ENCODE measurements around the gene C14orf132.
A peak's percentile ranks its signal among the peaks of the same experiment; 100 is the strongest.

C14orf132 gene

DNA sequence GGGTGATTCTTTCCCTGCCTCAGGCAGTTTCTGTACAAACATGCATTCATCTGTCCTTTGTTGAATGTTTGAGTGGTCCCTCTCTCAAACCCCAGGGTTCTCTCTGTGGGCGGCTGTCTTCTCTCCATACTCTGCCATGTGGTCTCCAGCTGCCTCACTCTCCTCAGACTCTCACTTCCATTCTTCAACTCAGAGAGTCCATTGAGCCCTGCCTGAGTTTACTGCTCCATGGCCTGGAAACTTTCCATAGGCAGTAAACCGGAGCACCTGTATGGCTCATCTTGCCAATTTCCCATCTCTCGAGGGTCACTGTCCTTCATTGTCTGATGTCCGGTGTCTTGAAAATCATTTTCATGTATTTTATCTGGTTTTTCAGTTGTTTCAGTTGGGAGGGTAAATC lies 11.3 kb downstream of the C14orf132 start:
- H3K4me3 ChIP-seq (ENCODE audit: control insufficient read depth, low read depth, low read length): no peak overlapping the region
- TF ChIP-seq, protein P1, sequence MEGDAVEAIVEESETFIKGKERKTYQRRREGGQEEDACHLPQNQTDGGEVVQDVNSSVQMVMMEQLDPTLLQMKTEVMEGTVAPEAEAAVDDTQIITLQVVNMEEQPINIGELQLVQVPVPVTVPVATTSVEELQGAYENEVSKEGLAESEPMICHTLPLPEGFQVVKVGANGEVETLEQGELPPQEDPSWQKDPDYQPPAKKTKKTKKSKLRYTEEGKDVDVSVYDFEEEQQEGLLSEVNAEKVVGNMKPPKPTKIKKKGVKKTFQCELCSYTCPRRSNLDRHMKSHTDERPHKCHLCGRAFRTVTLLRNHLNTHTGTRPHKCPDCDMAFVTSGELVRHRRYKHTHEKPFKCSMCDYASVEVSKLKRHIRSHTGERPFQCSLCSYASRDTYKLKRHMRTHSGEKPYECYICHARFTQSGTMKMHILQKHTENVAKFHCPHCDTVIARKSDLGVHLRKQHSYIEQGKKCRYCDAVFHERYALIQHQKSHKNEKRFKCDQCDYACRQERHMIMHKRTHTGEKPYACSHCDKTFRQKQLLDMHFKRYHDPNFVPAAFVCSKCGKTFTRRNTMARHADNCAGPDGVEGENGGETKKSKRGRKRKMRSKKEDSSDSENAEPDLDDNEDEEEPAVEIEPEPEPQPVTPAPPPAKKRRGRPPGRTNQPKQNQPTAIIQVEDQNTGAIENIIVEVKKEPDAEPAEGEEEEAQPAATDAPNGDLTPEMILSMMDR (conservative IDR thresholded peaks at IDR 0.05; ENCODE audit: control insufficient read depth, insufficient read depth, low read depth, low read length): no peak
- DNase-seq (ENCODE audit: low read depth): no peak

DNA sequence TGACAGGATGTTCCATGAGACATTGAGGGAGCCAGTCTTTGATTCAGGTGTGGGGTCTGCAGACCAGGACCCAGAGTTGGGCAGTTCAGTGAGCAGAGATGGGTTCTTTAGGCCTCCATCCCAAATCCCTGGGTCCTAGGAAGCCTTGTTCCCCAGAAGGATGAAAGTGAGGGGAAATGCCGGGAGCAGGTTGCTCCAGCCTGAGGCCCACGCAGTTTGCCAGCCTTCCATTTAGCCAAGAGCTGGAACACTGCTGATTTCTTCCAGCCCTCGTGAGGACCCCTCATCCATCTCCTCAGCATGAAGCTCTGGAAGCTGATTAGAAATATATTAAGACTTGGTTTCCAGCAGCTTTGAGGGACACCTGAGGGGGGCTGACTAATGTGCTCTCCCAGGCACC lies 12.1 kb downstream of the C14orf132 start:
- no peak for DNase-seq (ENCODE audit: low read depth)
- TF ChIP-seq, protein P1 (conservative IDR thresholded peaks at IDR 0.05; ENCODE audit: control insufficient read depth, insufficient read depth, low read depth, low read length): no peak
- H3K4me3 ChIP-seq (ENCODE audit: control insufficient read depth, low read depth, low read length): no peak overlapping the region

DNA sequence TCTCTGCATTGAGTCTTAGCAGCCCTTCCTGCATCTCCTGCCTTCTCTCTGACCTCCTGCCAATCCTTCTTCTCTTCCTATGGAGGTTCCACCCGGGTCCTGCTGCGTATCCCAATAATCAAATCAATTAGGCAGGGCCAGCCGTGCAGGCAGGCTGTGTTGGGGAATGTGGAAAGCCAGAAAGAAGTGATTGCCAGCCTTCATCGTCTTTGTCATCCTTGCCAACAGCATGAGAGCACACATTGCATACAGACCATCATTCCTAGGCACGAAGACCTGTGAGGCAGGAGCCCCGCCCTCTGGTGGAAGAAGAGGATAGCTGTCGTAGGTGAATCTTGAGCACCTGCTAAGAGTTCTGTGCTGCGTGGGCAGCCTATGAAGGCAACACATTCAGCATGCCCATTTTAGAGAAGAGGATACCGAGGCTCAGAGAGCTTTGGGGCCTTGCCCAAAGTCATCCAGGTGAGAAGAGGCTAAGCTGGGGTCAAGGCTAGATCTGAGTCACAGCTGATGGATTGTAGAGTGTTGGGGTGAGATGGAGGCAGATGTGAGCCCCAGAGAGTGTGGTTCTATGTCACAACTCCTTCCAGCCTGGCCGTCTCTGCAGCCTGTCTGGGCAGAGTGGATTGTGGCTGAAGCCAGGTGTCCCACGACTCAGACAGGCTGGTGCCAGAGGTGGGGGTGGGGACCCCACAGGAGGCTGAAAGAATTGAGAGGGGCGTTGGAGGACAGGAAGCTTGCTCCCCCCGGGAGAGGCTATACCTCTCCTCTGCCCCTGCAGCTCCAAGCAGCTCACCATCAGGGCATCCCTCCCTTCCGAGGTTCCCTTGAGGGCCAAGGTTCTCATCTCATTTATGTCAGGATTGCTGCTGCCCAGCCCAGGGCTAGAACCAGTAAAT lies 12.7 kb downstream of the C14orf132 start:
- DNase-seq (ENCODE audit: low read depth): no peak
- TF ChIP-seq, protein P1 (conservative IDR thresholded peaks at IDR 0.05; ENCODE audit: control insufficient read depth, insufficient read depth, low read depth, low read length): peak; percentile 6
- H3K4me3 ChIP-seq (ENCODE audit: control insufficient read depth, low read depth, low read length): no peak overlapping the region

DNA sequence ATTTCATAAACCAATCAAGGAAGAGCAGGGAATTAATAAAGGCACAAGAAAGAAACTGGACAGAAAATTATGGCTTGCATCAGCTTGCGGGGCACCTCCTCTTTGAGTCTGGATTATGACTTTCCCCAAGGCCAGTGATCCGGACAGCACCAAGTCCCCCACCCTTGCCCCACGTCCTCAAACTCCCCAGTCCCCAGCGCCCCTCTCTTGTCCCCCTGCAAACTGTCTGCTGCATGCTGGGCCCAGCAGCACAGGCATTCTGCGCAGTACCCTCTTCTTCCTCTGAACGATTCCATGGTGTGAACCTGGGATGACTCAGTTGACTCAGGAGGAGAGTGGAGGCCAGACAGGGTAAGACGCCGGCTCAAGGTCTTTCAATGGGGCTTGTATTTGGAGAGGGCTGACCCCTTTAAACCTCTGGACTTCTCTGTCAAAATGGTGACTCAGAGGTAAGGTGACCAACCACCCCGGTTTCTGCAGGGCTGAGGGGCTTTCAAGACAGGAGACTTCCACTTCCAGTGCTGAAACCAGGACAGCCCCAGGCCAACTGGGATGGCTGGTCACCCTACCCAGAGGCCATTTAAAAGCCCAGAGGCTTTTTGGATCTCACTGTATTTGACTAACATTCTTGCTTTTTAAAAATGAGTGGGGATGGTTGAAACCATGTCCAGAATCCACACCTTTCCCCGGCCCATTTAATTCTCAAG lies 13.5 kb downstream of the C14orf132 start:
- TF ChIP-seq, protein P1 (conservative IDR thresholded peaks at IDR 0.05; ENCODE audit: control insufficient read depth, insufficient read depth, low read depth, low read length): no peak
- no peak overlapping the region for H3K4me3 ChIP-seq (ENCODE audit: control insufficient read depth, low read depth, low read length)
- peak; percentile 43 for DNase-seq (ENCODE audit: low read depth)

DNA sequence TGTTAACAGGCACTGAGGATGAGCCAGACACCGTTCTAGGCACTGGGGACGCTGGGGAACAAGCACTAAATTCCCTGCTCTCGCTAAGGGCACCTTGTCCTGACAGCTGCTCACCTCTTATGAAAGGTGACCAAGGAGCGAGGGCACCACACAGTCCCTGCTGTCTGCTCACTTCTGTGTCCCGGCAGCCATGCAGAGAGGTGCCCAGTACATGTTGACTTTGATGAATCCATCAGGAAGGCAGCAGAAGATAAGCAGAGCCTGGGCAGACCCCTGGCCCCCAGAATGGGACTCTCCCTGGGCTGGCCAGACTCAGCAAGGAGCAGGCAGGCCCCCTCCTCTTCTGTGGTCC lies 14.1 kb downstream of the C14orf132 start:
- DNase-seq (ENCODE audit: low read depth): no peak
- TF ChIP-seq, protein P1 (conservative IDR thresholded peaks at IDR 0.05; ENCODE audit: control insufficient read depth, insufficient read depth, low read depth, low read length): no peak
- no peak overlapping the region for H3K4me3 ChIP-seq (ENCODE audit: control insufficient read depth, low read depth, low read length)

DNA sequence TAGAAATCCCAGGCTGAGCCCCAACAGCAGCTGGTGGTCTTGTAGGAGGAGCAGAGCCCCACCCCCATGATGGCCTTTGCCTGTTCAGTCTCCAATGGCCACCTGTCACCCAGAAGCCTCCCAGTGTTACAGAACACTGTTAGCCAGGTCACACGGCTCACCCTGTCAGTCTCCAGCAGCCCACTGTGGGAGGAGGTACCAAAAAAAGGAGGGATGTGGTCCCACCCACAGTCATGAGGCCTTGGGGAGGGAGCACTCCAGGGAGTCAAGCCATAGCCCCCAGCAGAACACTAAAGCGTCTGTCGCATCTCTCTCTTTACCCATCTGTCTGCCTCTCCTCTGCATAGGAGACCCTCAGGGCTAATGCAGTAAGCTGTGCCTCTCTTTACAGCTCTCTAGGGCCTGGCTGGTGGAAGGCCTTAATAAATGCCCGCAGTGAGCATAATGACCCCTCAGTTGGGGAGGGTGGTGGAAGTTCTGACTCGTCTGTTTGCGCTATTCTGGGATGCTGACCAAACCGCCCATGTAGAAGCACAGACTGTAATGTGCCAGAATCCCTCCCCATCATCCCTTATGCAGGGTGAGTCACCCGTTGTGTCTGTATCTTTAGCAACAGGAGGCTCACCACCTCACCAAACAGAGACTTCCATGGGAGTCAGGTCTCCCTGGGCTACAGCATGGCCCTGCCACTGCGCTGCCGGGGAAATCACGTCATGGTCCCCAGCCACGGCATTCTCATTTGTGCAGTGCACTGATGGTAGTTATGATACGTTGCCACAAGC lies 14.6 kb downstream of the C14orf132 start:
- DNase-seq (ENCODE audit: low read depth): peak; percentile 99
- TF ChIP-seq, protein P1 (conservative IDR thresholded peaks at IDR 0.05; ENCODE audit: control insufficient read depth, insufficient read depth, low read depth, low read length): no peak
- H3K4me3 ChIP-seq (ENCODE audit: control insufficient read depth, low read depth, low read length): no peak overlapping the region

All from fibroblast of mammary gland (primary cell).